Skin of body (tissue), 2 donors: ENCODE results near the gene ACSM4. TPM values are rescaled to one million over a fixed set of nuclear protein-coding genes. Genes with fewer than 3 reads are reported as not detected.
"Not testable (repeated sequence)": the region's sequence is repeated elsewhere in the genome, so short reads cannot be mapped to it uniquely, and the experiment has no call there.

ENCODE experiments used
- DNase-seq: peaks from one replicate; lab custom pipeline; 2025; lab: John Stamatoyannopoulos, UW
- total RNA-seq: library from RNA; depleted of rRNA; stranded (reverse); fragments of >200 nt; gene quantifications from one replicate; pipeline ENCODE4 v1.2.3, GENCODE V29; 2014

The ACSM4 gene, protein sequence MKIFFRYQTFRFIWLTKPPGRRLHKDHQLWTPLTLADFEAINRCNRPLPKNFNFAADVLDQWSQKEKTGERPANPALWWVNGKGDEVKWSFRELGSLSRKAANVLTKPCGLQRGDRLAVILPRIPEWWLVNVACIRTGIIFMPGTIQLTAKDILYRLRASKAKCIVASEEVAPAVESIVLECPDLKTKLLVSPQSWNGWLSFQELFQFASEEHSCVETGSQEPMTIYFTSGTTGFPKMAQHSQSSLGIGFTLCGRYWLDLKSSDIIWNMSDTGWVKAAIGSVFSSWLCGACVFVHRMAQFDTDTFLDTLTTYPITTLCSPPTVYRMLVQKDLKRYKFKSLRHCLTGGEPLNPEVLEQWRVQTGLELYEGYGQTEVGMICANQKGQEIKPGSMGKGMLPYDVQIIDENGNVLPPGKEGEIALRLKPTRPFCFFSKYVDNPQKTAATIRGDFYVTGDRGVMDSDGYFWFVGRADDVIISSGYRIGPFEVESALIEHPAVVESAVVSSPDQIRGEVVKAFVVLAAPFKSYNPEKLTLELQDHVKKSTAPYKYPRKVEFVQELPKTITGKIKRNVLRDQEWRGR
- total RNA-seq = not detected

DNA sequence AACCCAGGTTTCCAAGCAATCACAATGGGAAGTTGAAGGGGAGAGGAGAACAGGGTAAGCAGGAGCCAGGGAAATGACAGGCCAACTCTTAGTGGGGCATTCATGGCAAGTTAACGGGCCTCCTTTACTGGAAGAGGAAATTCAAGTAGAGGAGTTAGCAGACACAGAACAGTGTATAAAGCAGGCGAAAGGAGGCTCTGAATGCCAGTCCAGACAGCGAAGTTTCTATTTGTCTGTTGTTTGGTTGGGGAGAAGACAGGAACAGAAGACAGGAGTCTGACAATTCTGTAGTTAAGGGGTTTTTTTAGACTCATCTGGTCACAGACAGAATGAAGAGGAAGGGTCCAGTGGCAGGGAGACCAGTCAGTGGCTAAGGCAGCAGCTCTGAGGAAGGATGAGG is at the start of gene ACSM4:
TSS of gene ACSM4 (plus strand) at position 301 of the 400 bp plus-strand sequence. CDS start 260 bp downstream, outside the sequence.
- DNase-seq = no peak

- DNase-seq = no peak
These were observed 44.8 kb upstream of the ACSM4 start for GRCh38 chr12:7259060-7259459.

- DNase-seq = no peak
These were observed 39.3 kb upstream of the ACSM4 start for GRCh38 chr12:7264538-7264937.

- DNase-seq = no peak
These were observed 38.6 kb upstream of the ACSM4 start for GRCh38 chr12:7265251-7265650.

GRCh38 chr12:7269273-7269672 is 34.6 kb upstream of the ACSM4 start:
- DNase-seq = no peak

DNA sequence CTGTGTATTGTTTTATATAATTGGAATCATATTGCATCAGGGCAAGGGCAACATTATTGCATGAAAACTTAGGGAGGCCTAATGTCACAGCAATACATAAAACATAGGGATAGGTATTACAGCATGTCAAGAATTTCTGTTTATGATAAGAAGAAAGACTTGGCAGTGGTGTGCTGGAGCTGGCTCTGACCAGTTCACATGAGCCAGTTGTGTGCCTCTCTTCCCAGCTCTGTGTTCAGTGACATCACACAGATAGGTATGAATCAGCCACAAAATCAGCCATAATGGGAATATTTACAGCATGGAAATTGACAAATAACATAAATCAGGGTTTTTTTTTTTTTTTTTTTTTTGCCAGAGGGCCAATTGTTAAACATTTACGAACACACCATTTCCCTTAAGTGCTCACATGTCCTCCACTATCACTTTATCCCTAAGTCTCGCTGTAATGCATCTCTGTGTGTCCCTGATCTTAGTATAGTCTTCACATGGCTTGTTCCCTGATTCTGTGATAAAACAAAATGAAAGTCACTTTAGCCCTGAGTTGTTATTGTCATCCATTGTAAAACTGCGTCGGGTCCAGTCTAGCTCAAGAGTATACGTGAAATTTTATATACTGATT is 31.9 kb upstream of the ACSM4 start:
- DNase-seq = no peak

DNA sequence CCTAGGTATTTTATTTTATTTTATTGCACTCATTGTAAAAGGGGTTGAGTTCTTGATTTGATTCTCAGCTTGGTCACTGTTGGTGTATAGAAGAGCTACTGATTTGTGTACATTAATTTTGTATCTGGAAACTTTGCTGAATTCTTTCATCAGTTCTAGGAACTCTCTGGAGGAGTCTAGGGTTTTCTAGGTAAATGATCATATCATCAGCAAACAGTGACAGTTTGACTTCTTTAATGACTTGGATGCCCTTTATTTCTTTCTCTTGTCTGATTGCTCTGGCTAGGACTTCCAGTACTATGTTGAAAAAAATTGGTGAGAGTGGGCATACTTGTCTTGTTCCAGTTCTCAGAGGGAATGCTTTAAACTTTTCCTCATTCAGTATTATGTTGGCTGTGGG is 28.4 kb upstream of the ACSM4 start:
- not testable (repeated sequence) for DNase-seq

- DNase-seq = no peak
These were observed 21.0 kb upstream of the ACSM4 start for GRCh38 chr12:7282844-7283243.

DNA sequence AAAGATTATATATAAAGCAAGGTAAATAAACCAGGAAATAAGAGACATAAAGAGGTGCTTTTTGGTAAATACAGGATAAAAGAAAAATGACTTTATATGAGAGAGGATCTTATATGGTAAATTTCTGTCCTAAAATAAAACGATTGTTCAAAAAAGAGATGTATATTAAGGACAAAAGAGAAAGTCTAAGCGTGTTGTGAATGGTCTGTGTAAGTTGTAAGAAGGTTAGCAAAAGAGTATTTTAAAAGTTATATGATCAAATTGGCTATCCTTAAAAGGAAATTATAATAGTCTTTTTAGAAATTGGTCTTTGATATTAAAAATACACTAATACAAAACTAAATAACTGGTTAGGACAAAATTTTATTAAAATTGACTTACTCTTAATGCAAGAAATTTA is 14.1 kb upstream of the ACSM4 start:
- DNase-seq = no peak

DNA sequence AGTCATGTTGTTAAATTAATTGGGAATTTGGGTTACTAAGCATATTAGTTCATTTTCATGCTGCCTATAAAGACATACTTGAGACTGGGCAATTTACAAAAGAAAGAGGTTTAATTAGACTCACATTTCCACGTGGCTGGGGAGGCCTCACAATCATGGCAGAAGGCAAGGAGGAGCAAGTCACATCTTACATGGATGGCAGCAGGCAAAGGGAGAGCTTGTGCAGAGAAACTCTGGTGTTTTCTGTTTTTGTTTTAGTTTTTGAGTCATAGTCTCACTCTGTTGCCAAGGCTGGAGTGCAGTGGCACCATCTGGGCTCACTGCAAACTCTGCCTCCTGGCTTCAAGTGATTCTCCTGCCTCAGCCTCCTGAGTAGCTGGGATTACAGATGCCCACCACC is 13.3 kb upstream of the ACSM4 start:
- DNase-seq = not testable (repeated sequence)

DNA sequence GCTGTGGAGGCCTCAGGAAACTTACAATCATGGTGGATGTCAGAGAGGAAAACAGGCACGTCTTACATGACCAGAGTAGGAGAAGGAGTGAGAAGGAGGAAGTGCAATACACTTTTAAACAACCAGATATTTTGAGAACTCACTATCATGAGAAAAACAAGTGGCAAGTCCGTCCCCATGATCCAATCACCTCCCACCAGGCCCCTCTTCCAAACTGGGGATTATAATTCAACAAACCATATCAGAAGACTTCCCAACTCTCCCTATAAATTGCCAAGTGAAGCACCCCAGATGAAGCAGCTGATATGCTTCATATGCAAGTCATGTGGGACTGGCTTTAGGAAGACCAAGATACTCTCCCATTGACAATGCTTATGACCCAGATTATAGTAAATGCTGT is 11.6 kb upstream of the ACSM4 start:
- DNase-seq = no peak

GRCh38 chr12:7293670-7294069 is 10.2 kb upstream of the ACSM4 start:
- no peak for DNase-seq

DNA sequence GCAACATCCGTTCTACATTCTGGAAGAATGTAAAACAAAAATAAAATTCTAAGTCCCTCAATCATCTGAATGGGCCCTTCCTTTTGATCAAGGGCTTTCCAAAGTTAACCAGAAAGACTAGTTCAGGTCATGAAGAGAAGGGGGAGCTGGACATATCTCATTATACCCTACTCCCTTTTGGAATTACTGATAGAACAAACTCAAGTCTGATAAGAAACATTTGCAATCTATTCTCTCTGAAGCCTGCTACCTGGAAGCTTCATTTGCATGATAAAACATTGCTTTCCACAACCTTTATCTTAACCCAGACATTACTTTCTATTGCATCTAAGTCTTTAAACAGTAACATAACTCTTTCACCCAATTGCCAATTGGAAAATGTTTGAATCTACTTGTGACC is 8.3 kb upstream of the ACSM4 start:
- DNase-seq = no peak

DNA sequence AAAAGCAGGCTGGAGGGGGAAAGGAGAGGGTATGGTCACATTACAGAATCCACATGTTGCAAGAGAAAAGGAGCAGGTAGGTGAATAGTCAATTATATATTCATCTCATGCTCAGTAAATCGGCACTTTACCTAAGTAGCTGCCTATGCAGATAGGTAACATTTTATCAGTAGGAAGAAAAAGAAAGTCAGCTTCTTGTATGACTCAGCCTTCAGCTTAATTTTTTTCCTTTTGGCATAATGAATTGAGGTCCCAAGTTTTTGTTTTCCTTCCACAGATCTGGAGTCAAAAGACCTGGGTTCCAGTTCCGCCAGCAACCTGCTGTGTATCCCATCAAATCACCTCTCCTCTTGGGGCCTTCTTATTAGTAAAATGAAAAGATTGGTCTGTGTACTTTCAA is 6.0 kb upstream of the ACSM4 start:
- no peak for DNase-seq

GRCh38 chr12:7302266-7302986 is 1.4 kb upstream of the ACSM4 start:
- DNase-seq = no peak

DNA sequence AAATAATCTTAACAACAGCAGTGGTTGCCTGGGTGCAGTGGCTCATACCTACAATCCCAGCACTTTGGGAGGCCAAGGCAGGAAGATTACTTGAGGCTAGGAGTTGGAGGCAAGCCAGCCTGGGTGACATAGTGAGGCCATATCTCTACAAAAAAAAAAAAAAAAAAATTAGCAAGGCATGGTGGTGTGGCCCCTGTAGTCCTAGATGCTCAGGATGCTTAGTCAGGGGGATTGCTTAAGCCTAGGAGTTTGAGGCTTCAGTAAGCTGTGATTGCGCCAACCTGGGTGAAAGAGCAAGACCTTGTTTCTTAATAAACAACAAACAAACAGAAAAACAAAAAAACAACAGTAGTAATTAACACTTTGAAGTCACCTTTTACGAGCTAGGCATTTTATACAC is 642 bp upstream of the ACSM4 start:
- no peak for DNase-seq

DNA sequence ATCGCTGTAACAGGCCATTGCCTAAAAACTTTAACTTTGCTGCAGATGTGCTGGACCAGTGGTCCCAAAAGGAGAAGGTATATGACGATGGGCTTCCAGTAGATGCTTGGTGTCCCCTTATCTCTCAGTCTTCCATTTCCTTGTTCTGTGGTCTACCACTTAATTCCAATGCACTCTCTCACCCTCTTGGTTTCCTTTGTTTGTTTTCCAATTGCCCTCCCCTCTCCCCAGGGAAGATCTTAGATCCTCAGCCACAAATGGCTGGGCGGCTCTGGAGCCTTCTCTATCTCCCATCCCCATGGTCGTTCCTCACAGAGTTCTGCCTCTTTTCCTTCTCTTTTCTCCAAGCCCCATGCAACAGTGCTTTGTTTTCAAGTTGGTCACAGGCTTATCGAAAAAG is 584 bp downstream of the ACSM4 start:
- DNase-seq = no peak

DNA sequence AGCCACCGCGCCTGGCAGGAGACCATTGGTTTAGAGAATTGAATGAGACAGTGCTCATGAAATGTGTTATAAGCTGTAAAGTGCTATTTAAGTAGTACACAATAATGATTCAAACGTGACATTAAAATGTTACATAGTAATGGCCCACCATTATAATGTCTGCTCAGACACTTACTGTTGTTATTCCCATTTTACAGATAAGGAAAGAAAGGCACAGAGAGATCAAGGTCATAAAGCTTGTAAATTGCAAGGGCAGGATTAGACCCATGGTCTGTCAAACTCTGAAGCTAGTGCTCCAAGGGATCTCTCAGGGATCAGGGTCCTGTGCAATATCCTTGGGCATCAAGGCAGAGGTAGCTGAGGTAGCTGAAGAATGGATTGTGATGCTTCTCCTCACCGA is 6.2 kb downstream of the ACSM4 start:
- no peak for DNase-seq

- no peak for DNase-seq
These were observed 16.1 kb downstream of the ACSM4 start for GRCh38 chr12:7319930-7320329.

DNA sequence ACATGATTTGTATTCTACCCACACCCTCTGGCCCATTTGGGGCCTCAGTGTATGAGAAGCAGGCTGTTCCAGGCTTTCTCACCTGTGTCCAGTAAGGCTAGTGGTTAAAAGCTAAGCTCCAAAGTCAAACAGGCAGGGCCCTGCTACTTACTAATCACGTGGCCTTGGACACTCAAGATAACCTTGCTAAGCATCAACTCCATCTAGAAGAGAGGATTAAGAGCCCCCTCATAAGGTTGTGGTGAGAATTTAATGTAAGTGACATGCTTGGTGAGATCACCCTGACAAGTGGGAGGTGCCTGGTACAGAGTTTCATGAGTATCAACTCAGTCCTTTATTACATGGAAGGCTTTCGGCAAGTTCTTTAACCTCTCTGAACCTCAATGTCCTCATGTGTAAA is 17.8 kb downstream of the ACSM4 start:
- DNase-seq = no peak

GRCh38 chr12:7322599-7322998 is 18.7 kb downstream of the ACSM4 start:
- DNase-seq = no peak

- no peak for DNase-seq
These were observed 20.3 kb downstream of the ACSM4 start for GRCh38 chr12:7324176-7324575.
